Stimulated activated CD8-positive, alpha-beta memory T cell treated with anti-CD3 and anti-CD28 coated beads, Interleukin-12 subunit alpha, Interleukin-12 subunit beta, amount 100 ng/mL, for 4 hours (primary cell): Measurements from ENCODE around the gene NEUROG2.
"Not testable (repeated sequence)": the region's sequence is repeated elsewhere in the genome, so short reads cannot be mapped to it uniquely, and the experiment has no call there.

Source experiments
- DNase-seq: peaks from one replicate; pipeline ENCODE4 v3.0.0-alpha.2; 2020; ENCODE audit warnings: low read depth

NEUROG2 gene

GRCh38 chr4:112490808-112491207 lies 25.2 kb downstream of the NEUROG2 start:
- not testable (repeated sequence) for DNase-seq

- DNase-seq: no peak
Observed at GRCh38 chr4:112485930-112486329, 30.1 kb downstream of the NEUROG2 start.

GRCh38 chr4:112473985-112474384 lies 42.0 kb downstream of the NEUROG2 start:
- DNase-seq: no peak

GRCh38 chr4:112472318-112472717 lies 43.7 kb downstream of the NEUROG2 start:
- no peak for DNase-seq
